Measurements from ENCODE around the gene KCNF1.
"Not testable (repeated sequence)": the region's sequence is repeated elsewhere in the genome, so short reads cannot be mapped to it uniquely, and the experiment has no call there.

KCNF1 gene

GRCh38 chr2:10935953-10936942 is 24.5 kb downstream of the KCNF1 start:
- DNase-seq (ENCODE audit: low read depth in 4 of 4, low spot score in 1 of 4): no peak

DNA sequence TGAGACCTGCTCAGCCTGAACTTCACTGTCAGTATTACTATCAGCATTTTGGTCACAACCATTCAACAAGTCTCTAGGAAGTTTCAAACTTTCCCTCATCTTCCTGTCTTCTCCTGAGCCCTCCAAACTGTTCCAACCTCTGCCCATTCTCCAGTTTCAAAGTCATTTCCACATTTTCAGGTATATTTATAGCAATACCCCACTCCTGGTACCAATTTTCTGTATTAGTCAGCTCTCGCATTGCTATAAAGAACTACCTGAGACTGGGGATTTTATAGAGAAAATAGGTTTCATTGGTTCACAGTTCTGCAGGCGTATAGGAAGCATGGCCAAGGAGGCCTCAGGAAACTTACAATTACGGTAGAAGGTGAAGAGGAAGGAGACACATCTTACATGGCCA is 27.3 kb downstream of the KCNF1 start:
- DNase-seq (ENCODE audit: low read depth in 4 of 4, low spot score in 1 of 4): no peak

GRCh38 chr2:10940596-10940995 is 28.9 kb downstream of the KCNF1 start:
- DNase-seq (ENCODE audit: low read depth in 4 of 4, low spot score in 1 of 4): no peak

- no peak for DNase-seq (ENCODE audit: low read depth in 4 of 4, low spot score in 1 of 4)
Observed at GRCh38 chr2:10941383-10941782, 29.6 kb downstream of the KCNF1 start.

GRCh38 chr2:10944799-10945198 is 33.1 kb downstream of the KCNF1 start:
- DNase-seq (ENCODE audit: low read depth in 4 of 4, low spot score in 1 of 4): no peak

- no peak for DNase-seq (ENCODE audit: low read depth in 4 of 4, low spot score in 1 of 4)
Observed at GRCh38 chr2:10946394-10946793, 34.7 kb downstream of the KCNF1 start.

DNA sequence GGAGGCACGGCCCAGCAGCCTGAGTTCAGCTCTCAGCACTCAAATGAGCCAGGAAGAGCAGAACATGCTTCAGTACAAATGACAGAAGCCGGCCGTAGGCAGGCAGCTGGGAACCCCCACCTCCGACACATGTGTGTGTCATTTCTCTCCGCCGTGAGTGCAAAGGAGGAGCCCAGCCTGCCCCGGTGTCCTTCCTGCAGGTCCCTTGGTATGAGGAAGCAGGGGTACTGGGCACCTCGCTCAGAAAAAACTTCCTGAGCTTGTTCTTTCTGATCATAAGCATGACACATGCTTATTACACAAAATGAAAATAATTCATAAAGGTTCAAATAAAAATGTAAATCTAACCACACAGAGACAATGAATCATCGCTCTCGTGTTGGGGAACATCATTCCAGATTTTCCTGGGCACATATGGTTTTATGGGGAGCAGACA is 35.3 kb downstream of the KCNF1 start:
- no peak for DNase-seq (ENCODE audit: low read depth in 4 of 4, low spot score in 1 of 4)

DNA sequence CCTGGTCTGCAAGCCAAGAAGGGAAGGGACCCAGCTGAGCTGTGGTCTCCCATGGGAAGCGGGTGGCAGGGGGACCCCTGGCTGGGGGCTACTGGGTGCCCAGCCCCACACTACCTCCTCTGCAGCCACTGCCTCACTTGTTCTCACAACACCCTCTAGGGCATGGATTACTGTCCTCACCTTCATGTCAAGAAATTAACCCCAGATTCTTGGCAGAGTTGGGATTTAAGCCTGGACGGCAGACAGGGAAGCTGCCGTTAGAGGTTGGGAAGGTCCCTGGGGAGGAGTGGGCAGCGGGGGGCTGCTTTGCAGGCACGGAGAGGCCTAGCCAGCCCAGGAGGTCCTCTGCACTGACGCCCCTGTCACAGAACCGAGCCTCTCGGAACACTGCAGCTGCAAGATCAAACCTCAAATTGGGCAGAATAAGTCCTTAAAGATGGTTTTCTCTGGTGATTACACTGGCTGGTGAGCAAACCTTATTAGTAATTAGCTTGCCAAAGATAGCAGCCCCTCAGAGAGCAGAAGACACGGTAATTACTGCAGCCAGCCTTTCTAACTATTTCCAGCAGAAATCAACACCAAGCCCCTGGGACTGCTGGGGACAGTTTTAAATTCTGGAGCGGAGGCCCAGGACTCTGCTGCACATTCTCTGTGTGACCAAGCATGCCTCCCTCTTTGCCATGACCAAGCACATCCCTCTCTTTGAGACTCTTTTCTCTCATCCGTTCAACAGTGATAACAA is 35.9 kb downstream of the KCNF1 start:
- DNase-seq (ENCODE audit: low read depth in 4 of 4, low spot score in 1 of 4): no peak

GRCh38 chr2:10948188-10948564 is 36.4 kb downstream of the KCNF1 start:
- DNase-seq (ENCODE audit: low read depth in 4 of 4, low spot score in 1 of 4): no peak

DNA sequence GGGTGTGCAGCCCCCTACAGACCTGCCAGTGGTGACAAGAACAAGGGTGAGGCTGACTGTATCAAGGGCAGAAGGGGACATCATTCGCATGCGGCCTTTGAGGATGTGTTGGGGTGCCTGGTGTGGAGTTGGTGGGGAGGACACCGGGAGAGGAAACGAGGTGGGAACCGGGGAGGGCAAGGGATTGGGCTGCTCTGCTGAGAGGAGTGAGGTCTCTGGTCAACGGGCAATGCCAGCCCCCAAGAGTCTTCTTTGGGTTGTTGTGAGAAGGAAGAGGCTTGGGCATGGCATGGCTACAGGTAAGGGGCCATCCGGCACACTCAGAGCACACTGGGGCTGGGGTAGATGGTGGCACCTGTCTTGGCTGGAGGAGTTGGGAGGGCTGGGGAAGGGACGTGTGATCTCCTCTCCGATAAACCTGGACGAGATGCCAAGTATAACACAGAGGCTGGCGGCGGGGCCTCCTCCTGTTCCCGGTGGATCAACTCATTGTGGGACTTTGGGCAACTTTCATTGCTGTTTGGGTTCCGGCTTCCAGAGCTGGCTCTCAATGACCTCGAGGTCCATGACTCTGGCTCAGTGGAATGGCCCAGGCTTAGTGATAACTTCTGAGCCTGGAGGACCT is 37.0 kb downstream of the KCNF1 start:
- DNase-seq (ENCODE audit: low read depth in 4 of 4, low spot score in 1 of 4): no peak

DNA sequence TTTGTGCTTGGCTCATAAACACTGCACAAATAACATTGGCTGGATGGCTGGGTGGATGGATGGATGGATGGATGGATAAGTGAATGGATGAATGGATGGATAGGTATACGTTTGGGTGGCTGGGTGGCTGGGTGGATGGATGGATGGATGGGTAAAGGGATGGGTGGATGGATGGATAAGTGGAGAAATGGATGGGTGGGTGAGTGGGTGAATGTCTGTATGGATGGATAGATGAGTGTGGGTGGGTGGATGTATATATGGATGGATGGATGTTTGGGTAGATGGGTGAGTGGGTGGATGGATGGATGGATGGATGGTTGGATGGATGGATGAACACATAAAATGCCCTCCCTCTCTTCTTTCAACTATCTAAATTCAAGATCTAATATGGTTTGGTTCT is 38.1 kb downstream of the KCNF1 start:
- DNase-seq (ENCODE audit: low read depth in 4 of 4, low spot score in 1 of 4): no peak

DNA sequence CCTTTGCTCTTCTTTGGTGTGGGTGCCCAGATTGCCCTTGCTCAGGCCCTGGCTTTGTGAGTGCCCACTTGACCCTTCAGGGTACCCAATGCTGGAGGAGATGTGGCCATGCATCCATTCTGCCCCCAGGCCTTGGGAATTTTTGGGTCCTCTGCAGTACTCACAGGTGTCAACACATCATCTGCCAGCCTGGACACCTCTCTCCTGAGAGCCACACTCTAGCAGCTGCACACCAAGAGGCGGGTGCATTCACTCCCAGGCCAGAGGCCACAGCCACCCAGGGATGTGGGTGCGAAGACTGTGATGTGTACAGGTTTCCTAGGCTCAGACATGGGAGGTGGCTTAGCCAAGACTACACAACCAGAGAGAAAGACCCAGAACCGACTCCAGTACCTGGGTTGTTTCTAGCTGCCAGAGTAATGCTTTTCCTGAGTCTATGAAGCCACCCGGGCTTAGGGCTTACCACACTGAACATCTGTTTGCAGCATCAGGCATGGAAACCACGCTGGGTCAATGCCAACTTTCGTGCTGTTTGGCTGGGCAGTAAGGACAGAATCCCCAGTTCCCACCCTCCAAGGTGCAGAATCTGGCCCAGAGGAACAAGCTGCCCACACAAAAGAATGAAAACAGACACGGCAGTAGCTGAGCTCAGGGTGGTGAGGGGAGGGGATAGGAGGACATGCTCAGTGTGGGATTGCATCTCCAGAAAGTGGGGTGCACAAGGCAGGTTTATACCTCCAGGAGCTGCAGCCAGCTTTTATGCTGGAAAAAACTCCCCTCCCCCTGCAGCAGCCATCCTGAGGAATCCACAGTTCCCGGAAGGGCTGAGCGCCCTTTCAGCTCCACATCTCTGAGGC is 40.1 kb downstream of the KCNF1 start:
- no peak for DNase-seq (ENCODE audit: low read depth in 4 of 4, low spot score in 1 of 4)

GRCh38 chr2:10954416-10954815 is 42.7 kb downstream of the KCNF1 start:
- no peak for DNase-seq (ENCODE audit: low read depth in 4 of 4, low spot score in 1 of 4)

- no peak for DNase-seq (ENCODE audit: low read depth in 4 of 4, low spot score in 1 of 4)
Observed at GRCh38 chr2:10954856-10955818, 43.4 kb downstream of the KCNF1 start.

- DNase-seq (ENCODE audit: low read depth in 4 of 4, low spot score in 1 of 4): no peak
Observed at GRCh38 chr2:10956006-10956790, 44.5 kb downstream of the KCNF1 start.

GRCh38 chr2:10957391-10957790 is 45.7 kb downstream of the KCNF1 start:
- no peak for DNase-seq (ENCODE audit: low read depth in 4 of 4, low spot score in 1 of 4)

DNA sequence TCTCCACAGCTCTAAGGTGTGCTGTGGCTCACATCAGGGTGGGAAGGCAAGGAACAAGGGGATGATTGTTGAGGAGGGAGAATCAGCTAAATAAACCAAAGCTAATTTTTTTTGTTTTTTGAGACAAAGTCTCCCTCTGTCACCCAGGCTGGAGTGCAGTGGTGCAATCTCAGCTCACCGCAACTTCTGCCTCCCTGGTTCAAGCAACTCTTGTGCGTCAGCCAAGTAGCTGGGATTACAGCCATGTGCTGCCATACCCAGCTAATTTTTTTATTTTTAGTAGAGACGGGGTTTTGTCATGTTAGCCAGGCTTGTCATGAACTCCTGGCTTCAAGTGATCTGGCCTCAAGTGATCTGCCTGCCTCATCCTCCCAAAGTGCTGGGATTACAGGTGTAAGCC is 46.7 kb downstream of the KCNF1 start:
- DNase-seq (ENCODE audit: low read depth in 4 of 4, low spot score in 1 of 4): not testable (repeated sequence)

- DNase-seq (ENCODE audit: low read depth in 4 of 4, low spot score in 1 of 4): no peak
Observed at GRCh38 chr2:10960606-10961489, 49.1 kb downstream of the KCNF1 start.
